Endothelial cell (in vitro differentiated cells): ENCODE measurements around the gene CD244. TPM values are rescaled to one million over a fixed set of nuclear protein-coding genes. Genes with fewer than 3 reads are reported as not detected.
"Not testable (repeated sequence)": the region's sequence is repeated elsewhere in the genome, so short reads cannot be mapped to it uniquely, and the experiment has no call there.

Source experiments
- DNase-seq: peaks from one replicate; pipeline ENCODE4 v3.0.0; 2021; ENCODE audit warnings: low spot score
- H3K27ac Mint-ChIP-seq: one replicate; pipeline ENCODE4 v1.8.0; 2021; ENCODE audit warnings: mixed read lengths, inconsistent platforms; ENCODE audit not compliant: unreplicated experiment
- H3K27me3 Mint-ChIP-seq: one replicate; pipeline ENCODE4 v1.8.0; 2021; ENCODE audit warnings: mild to moderate bottlenecking, moderate library complexity, mixed read lengths, inconsistent platforms; ENCODE audit not compliant: unreplicated experiment
- H3K36me3 Mint-ChIP-seq: one replicate; pipeline ENCODE4 v1.8.0; 2021; ENCODE audit warnings: mild to moderate bottlenecking, low read depth, mixed read lengths, inconsistent platforms; ENCODE audit not compliant: unreplicated experiment
- H3K4me1 Mint-ChIP-seq: one replicate; pipeline ENCODE4 v1.8.0; 2021; ENCODE audit warnings: mild to moderate bottlenecking, mixed read lengths, inconsistent platforms; ENCODE audit not compliant: unreplicated experiment
- H3K4me3 Mint-ChIP-seq: one replicate; pipeline ENCODE4 v1.8.0; 2021; ENCODE audit warnings: mild to moderate bottlenecking, mixed read lengths, inconsistent platforms; ENCODE audit not compliant: unreplicated experiment
- H3K9me3 Mint-ChIP-seq: one replicate; pipeline ENCODE4 v1.8.0; 2021; ENCODE audit warnings: mixed read lengths, inconsistent platforms; ENCODE audit not compliant: unreplicated experiment
- CTCF ChIP-seq: fragments of 200-600 bp; sonication (generic); IDR thresholded peaks from one replicate; pipeline ENCODE4 v1.5.0; 2021; ENCODE audit warnings: antibody characterized with exemption; ENCODE audit not compliant: unreplicated experiment
- total RNA-seq: library from RNA; stranded (reverse); fragmentation: NEBNext Ultra II Directional; extraction: Animal tissue kit (Norgen Biotek cat#: 25700); gene quantifications from one replicate; pipeline ENCODE4 v1.2.1, GENCODE V29; 2021; ENCODE audit not compliant: unreplicated experiment

CD244 gene
- total RNA-seq, 1 donor from 2014 or later: 0.31 TPM

DNA sequence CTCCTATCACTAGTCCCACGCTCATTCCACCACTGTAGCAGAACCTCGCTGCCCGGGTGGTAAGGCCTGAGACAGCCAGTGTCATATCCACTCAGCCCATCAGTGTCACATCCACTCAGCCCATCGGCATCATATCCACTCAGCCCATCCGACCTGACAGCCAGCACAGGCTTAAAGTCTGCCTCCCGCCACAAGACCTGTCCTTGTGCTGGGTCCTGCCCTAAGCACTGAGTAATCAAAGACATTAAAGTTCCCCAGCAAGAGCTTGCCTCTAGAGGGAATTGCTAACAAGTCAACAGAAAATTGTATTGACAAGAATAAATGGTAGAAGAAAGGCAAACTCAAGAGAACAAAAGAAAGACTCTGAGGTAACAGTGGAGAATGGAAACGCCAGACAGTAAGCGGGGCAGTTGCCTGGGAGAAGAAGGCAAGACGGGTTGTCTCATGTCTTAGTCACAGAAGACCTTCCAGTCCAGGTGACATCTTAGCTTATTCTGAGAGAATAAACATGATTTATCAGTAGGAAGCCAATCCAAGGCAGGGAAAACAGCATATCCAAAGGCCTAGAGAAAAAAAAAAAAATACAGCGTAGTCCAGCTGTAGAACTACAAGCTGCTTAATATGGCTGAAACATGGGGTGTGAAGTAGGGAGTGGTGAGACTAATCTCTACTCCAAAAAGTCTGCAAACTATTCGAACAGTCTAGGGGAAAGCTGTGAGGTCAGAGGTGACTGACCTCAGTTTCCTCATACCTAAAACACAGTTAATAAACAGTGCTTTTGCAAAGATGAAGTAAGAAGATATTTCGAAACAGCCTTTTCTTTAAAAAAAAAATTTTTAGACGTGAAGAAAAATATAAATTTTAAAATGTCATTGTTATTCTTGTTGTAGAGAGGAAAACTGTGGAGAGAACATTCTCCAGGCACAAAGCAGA is 21.2 kb upstream of the CD244 start:
- Mint-ChIP-seq H3K27me3 (peaks cover 8% of the 10 kb centered on the region), H3K4me3 (no peak overlapping the region), H3K9me3 (no peaks in the 10 kb centered on the region), H3K27ac (no peak overlapping the region), H3K4me1 (peaks cover 12% of the 10 kb centered on the region), H3K36me3 (no peaks in the 10 kb centered on the region)
- TF ChIP-seq CTCF: no peak
- no peak for DNase-seq

- no peak for DNase-seq
- Mint-ChIP-seq H3K4me3 (no peak overlapping the region), H3K27me3 (peaks cover 10% of the 10 kb centered on the region), H3K27ac (no peak overlapping the region), H3K4me1 (peaks cover 5% of the 10 kb centered on the region), H3K36me3 (no peaks in the 10 kb centered on the region), H3K9me3 (no peaks in the 10 kb centered on the region)
- TF ChIP-seq CTCF: no peak
These were observed 19.9 kb upstream of the CD244 start for GRCh38 chr1:160882582-160882981.

DNA sequence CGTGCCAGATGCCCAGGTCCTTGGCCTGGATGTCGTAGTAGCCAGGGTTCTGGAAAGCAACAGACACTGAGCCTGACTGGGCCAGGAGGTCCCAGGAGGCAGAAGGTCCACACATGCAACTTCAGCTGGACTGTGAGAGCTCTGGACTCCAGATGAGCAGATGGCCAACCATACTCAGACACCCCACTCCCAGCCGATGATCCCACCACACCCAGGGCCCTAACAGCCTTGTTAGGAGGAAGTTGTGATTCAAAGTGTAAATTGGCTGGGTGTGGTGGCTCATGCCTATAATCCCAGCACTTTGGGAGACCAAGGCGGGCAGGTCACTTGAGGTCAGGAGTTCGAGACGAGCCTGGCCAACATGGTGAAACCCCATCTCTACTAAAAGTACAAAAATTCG is 18.6 kb upstream of the CD244 start:
- not testable (repeated sequence) for H3K9me3 Mint-ChIP-seq, H3K36me3 Mint-ChIP-seq
- H3K27me3 Mint-ChIP-seq: peaks cover 17% of the 10 kb centered on the region

DNA sequence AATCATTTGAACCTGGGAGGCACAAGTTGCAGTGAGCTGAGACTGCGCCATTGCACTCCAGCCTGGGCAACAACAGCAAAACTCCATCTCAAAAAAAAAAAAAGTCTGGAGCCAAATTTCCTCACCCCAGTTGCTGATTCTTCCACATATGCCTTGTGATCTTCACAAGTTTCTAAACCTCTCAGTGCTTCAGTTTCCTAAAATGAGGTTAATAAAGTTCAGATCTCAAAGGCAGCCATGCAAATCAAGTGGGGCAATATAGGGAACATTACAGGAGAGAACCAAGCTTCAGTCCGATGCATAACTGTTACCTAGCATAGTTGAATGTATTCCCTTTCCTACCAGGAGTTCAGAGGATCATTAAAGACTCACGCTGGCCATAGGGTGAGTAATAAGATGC is 17.5 kb upstream of the CD244 start:
- no peaks in the 10 kb centered on the region for H3K9me3 Mint-ChIP-seq
- no peak overlapping the region for H3K4me3 Mint-ChIP-seq
- H3K27me3 Mint-ChIP-seq: peaks cover 17% of the 10 kb centered on the region
- H3K4me1 Mint-ChIP-seq: peaks cover 17% of the 10 kb centered on the region
- no peaks in the 10 kb centered on the region for H3K36me3 Mint-ChIP-seq
- DNase-seq: no peak
- TF ChIP-seq CTCF: no peak
- no peak overlapping the region for H3K27ac Mint-ChIP-seq

More for the DNA sequence above, 18.6 kb upstream of the CD244 start:
- peaks cover 15% of the 10 kb centered on the region for H3K4me1 Mint-ChIP-seq
- not testable (repeated sequence) for H3K27ac Mint-ChIP-seq, H3K4me3 Mint-ChIP-seq, DNase-seq

DNA sequence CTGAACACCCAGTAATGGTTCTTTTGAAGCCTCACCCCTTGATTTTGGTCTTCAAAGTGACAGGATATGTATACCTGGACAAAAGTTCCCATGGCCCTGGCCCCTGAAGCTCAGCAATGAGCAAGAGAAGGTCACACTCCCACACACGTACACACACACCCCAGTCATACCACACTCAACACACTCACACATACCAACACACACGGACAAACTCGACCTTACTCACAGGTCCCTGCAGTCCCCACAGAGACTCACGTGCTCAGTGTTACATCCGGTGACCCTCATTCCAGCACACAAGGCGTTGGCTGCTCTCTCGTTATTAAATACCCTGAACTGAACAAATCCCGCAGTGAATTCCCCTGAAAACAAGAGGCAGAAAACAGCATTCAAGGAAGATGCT is 16.4 kb upstream of the CD244 start:
- peaks cover 17% of the 10 kb centered on the region for H3K4me1 Mint-ChIP-seq
- no peak for TF ChIP-seq CTCF
- no peaks in the 10 kb centered on the region for H3K36me3 Mint-ChIP-seq
- no peaks in the 10 kb centered on the region for H3K9me3 Mint-ChIP-seq
- H3K27ac Mint-ChIP-seq: no peak overlapping the region
- peaks cover 17% of the 10 kb centered on the region for H3K27me3 Mint-ChIP-seq
- DNase-seq: no peak
- H3K4me3 Mint-ChIP-seq: no peak overlapping the region
